ENCODE measurements around the gene CISH.

CISH gene

DNA sequence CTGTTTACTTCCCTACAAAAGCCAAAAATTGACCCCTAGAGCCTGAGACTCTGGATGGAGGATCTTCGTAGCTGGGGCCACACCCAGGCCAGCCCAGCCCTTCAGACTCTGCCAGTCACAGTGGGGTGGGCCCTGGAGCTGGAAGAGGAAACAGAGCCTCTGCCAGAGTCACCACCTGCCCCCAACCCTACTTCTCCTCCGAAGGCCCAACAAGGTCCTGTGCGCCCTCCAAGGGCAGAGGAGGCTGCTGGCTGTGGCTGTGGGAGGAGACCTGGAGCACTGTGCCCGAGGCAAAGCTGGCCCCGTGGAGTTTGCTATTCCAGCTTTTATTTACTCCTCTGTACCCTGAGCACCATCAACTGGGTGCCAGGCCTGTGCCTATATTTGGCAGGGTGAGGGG is 19.0 kb downstream of the CISH start:
- DNase-seq, result no peak

DNA sequence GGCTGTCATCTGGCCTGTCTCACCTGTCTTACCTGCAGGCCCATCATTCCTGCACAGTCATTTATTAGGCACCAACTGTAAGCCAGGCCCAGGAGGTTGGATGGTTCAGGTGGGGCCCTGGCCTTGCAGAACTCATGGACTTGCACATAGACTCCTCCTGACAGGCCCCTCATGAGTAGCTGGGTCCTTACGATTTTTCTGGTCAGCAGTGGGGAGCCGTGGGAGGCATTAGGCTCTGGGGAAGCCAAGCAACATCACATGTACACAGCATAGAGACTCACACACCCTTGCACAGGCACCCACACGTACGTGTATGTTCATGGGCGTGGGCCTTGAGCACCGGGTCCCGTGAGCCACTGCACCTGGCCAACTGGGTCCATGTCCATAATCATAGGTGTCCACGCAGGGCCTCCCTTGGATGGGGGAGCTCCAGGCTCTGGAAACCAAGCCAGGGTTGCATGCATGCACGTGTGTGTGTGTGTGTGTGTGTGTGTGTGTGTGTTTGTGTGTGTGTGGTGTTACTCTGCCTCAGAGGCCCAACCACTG is 20.3 kb downstream of the CISH start:
- DNase-seq, result no peak

DNA sequence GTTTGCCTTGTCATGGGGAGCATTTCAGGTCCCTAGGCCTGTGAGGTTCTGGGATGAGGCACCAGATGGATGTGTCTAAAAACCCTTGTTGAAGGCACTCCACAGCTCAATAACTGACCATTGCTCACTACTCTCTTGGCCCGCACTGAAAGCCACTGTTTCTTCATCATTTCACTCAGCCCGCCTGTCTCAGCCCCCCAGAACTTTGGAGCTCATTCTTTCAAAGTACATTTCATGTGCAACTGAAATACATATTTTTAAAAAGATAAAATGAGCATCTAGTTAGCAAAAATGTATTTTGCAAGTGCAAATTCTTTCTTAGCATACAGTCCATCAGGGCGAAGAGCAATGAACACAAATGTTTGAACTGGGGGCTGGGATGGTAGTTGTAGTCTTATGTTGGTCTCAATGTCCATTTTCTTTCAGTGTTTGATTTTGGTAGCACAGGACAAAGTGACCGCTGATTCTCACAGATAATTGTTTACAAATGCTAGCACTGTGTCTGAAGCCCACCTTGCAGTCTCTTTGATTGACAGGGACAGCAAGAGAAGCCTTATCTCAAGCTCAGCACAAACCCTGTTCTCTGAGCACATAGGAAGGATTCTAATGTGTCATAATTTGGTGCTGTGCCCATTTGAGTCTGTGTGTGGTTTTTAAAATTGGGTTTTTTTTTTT is 22.7 kb downstream of the CISH start:
- DNase-seq, result no peak

DNA sequence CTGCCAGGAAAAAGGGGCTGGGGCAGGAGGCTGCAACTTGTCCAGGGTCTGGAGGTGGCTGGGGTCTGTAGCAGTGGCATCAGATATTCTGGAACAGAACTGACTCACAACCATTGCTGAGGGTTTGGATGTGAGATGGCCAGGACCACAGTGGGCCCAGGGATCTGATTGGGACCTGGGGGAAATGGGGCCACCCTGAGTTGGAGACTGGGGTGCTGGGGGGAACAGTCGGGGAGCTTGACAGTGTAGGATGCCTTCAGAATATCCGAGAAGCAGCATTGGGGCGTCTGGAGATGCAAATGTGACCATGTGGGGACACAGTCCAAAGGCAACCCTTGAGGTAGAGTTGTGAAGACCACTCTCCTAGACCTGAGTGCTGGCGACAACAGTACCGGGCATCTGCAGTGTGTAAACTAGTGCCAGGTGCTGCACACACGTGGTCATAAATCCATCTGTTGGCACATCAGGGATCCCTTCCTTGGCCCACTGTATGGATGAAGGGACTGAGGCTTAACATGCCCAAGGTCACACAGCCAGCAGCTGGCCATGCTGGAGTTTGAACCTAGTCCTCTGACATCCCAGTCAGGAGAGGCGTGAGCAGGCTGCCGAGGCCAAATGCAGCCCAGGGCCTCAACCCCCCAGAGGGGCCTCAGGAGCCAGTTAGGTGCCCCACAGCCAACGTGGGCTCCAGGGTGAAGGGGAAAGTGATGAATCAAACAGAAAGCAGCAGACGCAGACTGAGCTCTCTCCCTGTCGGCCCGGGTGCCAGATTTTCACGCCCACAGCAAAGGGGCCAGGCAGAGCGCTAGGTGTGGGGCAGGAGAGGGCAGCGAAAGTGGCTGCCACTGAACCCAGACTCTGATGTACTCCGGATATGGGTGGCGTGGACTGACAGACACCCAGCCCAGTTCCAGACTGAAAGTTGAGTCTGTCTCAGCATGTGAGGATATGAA is 23.5 kb downstream of the CISH start:
- DNase-seq, result no peak

DNA sequence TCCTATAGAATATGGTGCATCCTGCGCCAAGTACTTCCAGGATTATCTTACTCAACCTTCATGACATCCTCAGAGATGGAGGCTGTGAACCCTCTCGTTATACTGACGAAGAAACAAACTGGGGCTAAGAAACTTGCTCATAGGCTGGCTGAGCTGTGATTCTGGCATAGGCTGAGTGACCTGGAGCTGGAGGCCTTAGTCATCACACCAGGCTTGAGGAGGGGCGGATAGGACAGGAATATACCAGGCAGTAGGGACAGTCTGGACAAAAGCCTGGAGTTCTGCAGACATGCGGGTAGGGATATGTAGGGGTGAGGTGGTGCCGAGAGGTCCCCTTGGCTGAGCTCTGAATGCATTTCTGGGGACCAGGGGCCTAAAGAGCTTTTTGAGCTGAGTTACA is 24.2 kb downstream of the CISH start:
- no peak for DNase-seq

DNA sequence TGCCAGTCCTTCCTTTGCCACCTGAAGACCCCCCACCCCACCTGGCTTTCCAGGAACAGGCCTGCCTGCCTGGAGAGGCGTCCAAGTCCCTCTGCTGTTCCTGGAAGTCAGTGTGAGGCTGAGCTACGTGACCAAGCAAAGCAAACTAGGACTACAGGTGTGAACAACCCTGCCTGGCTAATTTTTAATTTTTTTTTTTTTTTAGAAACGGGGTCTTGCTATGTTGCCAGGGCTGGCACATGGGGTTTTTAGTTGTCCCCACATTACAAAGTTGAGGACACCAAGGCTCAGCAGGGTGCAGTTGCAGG is 24.9 kb downstream of the CISH start:
- DNase-seq, result no peak

DNA sequence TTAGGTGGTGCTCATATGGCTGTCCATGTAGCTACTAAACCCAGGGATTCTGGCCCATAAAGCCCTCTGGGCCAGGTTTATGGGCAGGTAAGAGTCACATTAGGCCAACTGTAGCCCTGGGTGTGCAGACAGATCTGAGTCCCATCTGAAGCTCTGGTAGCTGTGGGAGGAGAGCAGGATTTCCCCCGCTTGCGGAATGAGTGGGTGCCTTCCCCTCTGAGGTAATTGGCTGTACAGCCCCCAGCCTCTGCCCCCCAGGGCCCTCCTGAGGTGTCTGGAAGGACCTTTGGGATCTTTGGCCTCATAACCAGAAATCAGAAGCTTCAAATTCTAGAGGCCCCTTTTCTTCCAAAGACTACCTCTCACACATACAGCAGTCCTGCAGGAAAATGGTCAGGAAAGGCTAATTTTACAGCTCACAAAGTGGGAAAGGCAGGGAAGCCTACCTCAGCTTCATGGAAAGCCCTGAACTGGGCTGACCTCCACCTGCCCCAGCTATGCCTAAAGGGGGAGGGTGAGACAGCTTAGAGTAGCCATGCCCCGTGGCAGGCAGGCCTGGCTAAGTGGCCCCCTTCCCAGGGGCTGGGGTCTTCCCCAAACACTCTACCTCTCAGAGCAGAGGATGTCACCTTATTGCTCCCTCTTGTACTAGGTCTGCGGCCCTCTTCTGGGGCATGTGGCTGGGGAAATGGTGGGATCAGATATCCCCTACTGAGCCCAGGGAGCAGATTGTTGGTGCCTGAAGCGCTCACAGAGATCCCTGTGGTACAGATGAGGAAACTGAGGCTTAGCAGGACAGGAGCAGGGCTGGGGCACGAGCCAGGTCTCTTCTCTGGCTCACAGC is 25.4 kb downstream of the CISH start:
- DNase-seq, result no peak

DNA sequence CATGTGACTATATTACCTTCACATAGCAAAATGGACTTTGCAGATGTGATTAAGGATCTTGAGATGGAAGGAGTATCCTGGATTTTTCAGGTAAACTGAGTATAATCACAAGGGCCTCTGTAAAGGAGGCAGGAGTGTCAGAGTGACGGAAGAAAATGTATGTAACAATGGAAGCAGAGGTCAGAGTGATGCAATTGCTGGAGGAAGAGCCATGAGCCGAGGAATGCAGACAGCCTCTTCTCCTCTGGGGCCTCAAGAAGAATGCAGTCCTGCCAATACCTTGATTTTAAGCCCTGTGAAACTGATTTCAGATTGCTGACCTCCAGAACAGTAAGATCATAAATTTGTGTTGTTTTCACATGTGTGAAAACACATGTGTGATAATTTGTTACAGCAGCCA is 27.2 kb downstream of the CISH start:
- DNase-seq, result no peak

DNA sequence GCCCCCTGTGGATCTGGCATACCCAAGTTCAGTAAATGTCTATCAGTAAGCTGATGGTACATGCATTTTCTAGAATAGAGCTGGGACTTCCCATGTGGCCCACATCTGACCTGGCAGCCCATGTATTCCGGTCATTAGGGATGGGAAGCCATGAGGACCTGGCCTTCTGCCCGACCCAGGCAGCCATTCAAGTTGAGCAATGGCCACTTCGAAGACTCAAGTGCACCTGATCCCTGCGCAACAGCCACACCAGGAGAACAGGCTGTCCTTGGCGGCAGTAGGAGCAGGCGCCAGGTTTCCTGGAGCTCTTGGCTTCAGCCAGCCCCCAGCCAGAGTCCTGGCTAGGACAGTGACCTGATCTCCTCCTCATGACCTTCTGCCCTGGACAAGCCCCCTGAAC is 27.7 kb downstream of the CISH start:
- DNase-seq, result no peak

DNA sequence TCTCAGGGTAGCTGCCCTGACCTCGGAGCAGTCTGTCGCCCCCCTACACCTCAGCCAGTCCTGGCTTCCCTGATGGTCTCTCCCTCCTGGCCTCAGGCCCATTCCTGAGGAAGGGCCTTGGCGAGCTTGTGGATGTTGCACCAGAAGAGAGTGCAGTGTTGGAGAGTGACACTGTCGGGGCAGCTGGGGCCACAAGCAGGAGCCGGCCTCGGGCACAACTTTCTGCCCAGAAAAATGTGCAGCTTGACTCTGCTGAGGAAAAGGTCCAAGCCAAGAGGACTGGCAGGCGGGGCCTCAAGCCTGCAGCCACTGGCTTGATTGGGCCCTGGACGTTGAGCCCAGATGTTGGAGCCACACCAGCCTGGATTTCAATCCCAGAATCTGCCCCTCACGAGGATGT is 29.5 kb downstream of the CISH start:
- DNase-seq, result no peak

DNA sequence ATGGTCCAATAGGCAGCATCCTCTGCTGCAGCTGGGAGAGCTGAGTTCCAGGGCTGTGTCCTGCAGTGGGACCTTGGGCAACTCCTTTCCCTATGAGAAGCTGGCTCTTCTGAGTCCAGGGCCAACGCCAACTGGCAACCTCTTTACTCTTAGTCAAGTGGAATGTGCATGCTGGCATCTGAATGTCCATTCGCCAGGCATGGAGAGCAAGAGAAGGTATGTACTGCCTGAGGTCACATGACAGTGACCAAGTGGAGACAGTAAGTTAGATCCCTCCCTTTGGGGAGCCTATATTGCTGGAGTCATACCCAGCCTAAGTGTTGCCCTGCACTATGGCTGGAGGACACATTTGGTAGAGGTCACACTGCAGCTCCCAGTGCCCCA is 30.1 kb downstream of the CISH start:
- no peak for DNase-seq

DNA sequence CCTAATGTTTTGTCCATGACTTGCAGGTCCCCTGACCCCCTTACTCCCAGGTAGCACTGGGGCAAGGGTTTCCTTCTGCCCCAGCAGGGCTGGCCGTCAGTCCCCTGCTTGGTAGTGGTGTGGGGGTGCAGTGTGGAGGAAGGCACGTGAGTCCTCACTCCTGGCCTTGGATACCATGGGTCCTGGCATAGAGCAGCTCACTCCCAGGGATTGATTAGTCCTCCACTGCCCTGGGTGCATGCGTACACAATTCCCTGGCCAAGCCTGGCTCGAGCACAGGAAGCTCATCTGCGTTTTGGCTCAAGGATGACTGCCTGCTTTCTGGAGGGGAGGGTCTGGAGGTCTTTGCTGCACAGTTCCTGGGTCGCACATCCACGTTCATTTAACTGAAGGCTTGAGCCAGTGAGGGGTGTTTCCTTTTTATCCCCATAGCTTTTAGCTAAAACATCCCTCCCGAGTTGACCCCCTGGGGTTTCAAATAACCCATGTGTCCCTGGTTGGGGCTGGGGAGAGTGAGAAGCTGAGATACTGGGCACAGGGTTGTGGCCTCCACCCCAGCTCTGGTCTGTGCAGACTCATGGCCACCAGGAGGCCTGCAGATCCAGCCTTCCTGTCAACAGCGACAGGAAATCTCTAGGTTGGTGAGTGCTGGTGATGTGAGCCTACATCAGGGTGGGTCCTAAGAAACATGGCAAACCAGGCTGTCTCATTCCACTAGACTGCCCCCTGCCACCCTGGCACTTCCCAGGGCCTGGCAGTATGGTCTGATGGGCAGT is 30.7 kb downstream of the CISH start:
- DNase-seq, result no peak

DNA sequence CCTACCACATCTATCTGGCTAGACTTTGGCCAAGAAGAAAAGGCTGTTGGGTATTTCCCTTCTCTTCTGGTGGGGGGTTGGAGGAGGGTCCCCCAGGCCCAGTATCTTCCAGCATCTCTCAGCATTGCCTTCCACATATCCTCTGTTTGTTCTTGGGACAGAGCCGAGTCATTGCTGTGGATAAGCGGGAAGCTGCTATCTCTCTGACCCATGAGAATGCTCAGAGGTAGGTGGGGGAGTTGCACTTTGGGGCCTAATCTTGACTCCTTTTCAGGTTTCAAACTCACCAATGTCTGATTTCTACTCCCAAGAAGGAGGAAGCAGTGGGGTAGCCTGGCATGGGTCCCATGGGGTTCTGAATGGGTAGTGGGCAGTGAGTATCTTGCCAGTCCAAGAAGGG is 34.2 kb downstream of the CISH start:
- no peak for DNase-seq

DNA sequence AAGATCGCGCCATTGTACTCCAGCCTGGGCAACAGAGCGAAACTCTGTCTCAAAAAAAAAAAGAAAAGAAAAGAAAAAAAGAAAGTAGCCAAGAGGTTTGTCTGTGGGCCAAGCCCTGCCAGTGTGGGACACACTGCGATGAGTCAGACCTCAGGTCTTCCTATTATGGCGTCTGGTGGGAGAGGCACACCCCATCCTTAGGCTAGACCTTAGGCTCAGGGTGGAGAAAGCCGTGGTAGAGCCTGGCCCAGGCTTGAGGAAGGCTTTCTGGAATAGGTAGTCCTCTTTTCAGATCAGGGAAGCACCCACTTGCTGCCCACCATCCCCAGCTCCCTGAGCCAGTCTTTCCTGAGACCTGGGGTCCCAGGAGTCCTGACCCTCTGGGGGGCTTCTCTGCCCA is 36.2 kb downstream of the CISH start:
- no peak for DNase-seq

DNA sequence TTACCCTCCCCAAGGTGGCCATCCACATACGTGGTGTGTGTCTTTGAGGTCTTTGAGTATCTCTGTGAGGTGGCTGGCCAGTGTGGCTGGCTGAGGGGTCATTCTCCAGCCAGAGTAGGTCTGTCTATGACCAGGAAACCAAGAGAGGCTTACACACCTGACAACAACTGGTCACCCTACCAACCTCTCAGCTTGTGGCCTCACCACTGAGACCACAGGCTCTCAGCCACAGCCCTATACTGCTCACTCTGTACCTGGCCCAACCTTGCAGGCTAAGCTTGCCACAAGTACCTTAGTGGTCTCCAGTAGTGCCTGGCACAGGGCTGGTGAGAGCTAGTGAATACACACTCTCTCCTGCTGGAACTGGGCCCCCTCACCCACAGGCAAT is 37.1 kb downstream of the CISH start:
- no peak for DNase-seq

DNA sequence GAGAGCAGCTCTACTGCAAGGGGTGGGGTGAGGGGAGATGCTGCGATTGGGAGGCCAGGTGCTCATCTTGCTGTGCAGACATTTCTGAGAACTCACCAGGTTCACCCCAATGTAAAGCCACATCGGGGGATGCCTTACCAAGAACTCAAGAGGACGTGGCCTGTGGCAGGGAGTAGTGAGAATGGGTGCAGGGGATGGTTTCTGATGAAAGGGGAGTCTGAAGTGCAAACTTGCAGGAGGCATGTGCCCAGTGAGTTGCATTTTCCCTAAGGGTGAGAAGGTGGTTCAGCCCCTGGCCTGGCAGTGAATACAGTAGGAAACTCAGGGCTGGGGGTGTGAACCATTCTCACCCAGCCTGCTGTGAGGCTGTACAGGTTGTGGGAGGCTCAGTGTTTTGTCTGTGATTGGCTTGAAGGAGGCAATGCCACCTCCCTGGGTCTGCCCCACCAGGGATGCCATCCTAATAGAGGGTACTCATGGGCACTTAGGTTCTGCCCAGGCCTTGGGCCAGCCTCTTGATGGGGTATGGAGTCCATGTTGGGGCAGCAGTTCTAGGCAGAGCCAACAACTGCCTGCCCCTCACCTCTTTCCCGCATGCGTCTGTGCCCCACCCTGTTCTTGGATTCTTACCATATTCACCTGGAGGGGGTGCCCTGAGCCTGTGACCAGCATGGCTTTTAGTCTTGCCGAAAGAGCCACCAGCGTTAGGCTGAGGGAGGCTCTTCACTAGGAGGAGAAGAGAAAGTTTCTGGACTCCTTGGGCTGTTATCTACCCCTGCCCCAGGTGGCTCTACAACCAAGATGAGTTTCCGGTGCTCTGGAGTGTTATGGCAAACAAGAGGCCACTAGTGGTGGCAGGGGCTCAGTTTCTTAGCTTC is 37.8 kb downstream of the CISH start:
- DNase-seq, result no peak

DNA sequence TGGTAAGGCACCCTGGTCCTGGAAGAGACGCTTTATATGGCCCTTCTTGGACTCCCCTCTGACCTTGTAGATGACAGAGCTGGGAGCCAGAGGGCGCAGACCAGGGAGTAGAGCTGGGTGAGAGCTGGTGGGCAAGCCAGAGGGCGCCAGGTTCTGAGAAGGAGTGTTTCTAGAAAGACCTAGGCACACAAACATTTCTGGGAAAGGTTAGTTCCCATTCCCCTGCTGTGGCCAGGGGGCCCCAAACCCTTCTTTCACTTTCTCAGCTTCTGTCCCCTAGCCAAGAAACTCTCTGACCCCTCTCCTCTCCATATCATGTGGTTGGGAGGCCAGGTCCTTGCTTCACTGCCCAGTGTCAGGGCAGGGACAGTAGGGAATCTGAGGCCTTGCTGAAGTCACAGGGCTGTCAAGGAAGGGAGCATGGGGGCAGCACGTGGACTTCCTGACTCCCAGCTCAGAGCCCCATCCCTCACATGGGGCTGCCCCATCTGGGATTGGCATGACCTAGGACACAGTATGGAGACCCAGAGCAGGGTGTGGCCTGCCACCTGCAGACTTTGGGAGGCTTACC is 38.7 kb downstream of the CISH start:
- no peak for DNase-seq

DNA sequence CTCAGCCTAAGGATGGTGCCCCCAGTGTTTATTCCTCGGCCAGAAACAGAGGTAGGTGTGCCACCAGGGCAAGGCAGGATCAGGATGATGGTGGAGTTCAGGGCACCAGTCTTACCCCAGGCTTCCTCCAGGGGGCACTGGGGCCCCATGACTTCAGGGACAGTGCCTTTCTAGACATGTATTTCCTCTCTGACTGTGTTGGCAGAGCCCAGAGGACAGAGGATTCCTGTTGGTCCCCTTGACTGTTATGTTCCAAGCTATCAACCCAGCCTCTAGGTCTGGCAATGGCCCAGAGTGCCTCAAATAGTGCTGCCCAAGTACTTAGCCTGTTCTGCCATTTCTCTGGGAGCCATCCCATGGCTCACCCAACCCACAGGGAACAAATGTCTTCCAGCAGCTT is 39.4 kb downstream of the CISH start:
- no peak for DNase-seq

DNA sequence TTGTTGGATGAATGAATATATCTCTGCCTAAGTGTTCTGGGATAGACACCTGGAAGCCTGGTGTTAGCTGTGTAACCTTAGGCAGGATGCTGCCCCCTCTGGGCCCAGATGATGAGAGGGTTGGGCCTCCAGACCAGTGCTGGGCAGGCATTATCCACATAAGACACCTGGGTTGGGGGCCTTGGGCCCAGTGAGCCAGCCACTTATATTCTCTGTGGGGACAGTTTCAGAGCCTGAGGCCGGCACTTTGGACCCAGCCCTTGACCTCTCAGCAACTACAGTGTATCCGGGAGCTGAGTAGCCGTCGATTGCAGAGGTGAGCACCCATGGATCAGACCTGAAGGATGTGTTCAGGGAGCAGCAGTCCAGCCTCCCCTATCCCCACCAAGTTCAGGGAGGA is 40.1 kb downstream of the CISH start:
- no peak for DNase-seq

DNA sequence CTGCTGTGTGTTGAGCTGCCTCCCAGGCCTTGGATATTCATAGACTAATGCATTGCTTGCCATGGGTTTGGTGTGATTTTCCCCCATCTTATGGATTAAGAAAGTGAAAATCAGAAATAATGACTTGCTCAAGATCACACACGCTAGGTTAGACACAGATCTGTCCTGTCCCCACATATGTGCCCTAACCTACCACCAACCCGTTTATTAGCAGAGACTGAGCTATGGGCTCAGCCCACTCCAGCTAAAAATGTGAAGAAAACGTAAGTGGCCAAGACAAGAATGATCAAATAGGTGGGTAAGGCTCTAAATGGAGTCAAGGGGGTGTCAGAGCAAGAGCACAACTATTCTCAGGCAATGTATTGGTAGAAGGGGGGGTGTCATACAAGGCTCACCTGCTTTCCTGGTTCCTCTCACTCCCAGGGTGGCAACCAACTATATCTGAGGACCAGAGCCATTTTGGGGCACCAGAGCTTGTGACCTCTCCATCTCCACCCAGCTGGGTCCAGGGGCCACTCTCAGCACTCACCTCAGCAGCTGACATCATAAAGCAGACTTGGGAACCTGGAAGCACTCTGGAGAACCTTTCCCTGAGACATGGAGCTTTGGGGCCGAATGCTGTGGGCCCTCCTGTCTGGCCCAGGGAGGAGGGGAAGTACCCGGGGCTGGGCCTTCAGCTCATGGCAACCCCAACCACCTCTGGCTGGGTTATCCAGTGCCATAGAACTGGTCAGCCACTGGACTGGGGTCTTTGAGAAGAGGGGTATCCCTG is 40.9 kb downstream of the CISH start:
- no peak for DNase-seq

All from NCI-H2227 treated with DMSO at 0.1 percent for 48 hours (cell line).